ENCODE measurements around the gene SERPINA1.

The SERPINA1 gene

GRCh38 chr14:94381149-94382030 is 7.0 kb downstream of the SERPINA1 start:
- no peaks in the 10 kb centered on the region for H3K36me3 ChIP-seq (ENCODE audit: low read depth)
- H3K4me3 ChIP-seq (ENCODE audit: severe bottlenecking), result no peak overlapping the region
- no peak for TF ChIP-seq CTCF (IDR thresholded peaks at IDR 0.05; ENCODE audit: poor library complexity, severe bottlenecking)
- no peaks in the 10 kb centered on the region for H3K9me3 ChIP-seq (ENCODE audit: severe bottlenecking)
- no peaks in the 10 kb centered on the region for H3K27me3 ChIP-seq (ENCODE audit: insufficient read depth, poor library complexity, severe bottlenecking)
- ATAC-seq (ENCODE audit: low read depth) (no peak), DNase-seq (ENCODE audit: low spot score) (no peak)
- no peak overlapping the region for H3K27ac ChIP-seq (ENCODE audit: poor library complexity, severe bottlenecking)
- H3K4me1 ChIP-seq (ENCODE audit: insufficient read depth, poor library complexity, severe bottlenecking), result peaks cover 4% of the 10 kb centered on the region

GRCh38 chr14:94380225-94381148 is 7.9 kb downstream of the SERPINA1 start:
- no peaks in the 10 kb centered on the region for H3K36me3 ChIP-seq (ENCODE audit: low read depth)
- no peak for TF ChIP-seq CTCF (IDR thresholded peaks at IDR 0.05; ENCODE audit: poor library complexity, severe bottlenecking)
- no peak for ATAC-seq (ENCODE audit: low read depth)
- no peak for DNase-seq (ENCODE audit: low spot score)
- H3K9me3 ChIP-seq (ENCODE audit: severe bottlenecking), result no peaks in the 10 kb centered on the region
- H3K27me3 ChIP-seq (ENCODE audit: insufficient read depth, poor library complexity, severe bottlenecking), result no peaks in the 10 kb centered on the region
- H3K27ac ChIP-seq (ENCODE audit: poor library complexity, severe bottlenecking), result no peak overlapping the region
- H3K4me1 ChIP-seq (ENCODE audit: insufficient read depth, poor library complexity, severe bottlenecking), result peaks cover 4% of the 10 kb centered on the region
- H3K4me3 ChIP-seq (ENCODE audit: severe bottlenecking), result no peak overlapping the region

- TF ChIP-seq CTCF (IDR thresholded peaks at IDR 0.05; ENCODE audit: poor library complexity, severe bottlenecking), result no peak
- 0 out of 3 replicates have a peak, but pooled peaks have one; percentile 10 for ATAC-seq (ENCODE audit: low read depth)
- H3K36me3 ChIP-seq (ENCODE audit: low read depth), result no peaks in the 10 kb centered on the region
These were observed 8.8 kb downstream of the SERPINA1 start for GRCh38 chr14:94379291-94380224.

GRCh38 chr14:94378527-94379290 is 9.7 kb downstream of the SERPINA1 start:
- no peak for TF ChIP-seq CTCF (IDR thresholded peaks at IDR 0.05; ENCODE audit: poor library complexity, severe bottlenecking)
- DNase-seq (ENCODE audit: low spot score) (no peak), ATAC-seq (ENCODE audit: low read depth) (no peak)
- no peaks in the 10 kb centered on the region for H3K27me3 ChIP-seq (ENCODE audit: insufficient read depth, poor library complexity, severe bottlenecking)
- H3K36me3 ChIP-seq (ENCODE audit: low read depth), result no peaks in the 10 kb centered on the region
- no peak overlapping the region for H3K27ac ChIP-seq (ENCODE audit: poor library complexity, severe bottlenecking)
- no peak overlapping the region for H3K4me3 ChIP-seq (ENCODE audit: severe bottlenecking)
- H3K9me3 ChIP-seq (ENCODE audit: severe bottlenecking), result no peaks in the 10 kb centered on the region
- H3K4me1 ChIP-seq (ENCODE audit: insufficient read depth, poor library complexity, severe bottlenecking), result peaks cover 17% of the 10 kb centered on the region

More at GRCh38 chr14:94379291-94380224, 8.8 kb downstream of the SERPINA1 start:
- Histone ChIP-seq H3K9me3 (ENCODE audit: severe bottlenecking) (no peaks in the 10 kb centered on the region), H3K4me3 (ENCODE audit: severe bottlenecking) (no peak overlapping the region), H3K27ac (ENCODE audit: poor library complexity, severe bottlenecking) (no peak overlapping the region), H3K4me1 (ENCODE audit: insufficient read depth, poor library complexity, severe bottlenecking) (peaks cover 8% of the 10 kb centered on the region), H3K27me3 (ENCODE audit: insufficient read depth, poor library complexity, severe bottlenecking) (no peaks in the 10 kb centered on the region)
- DNase-seq (ENCODE audit: low spot score), result no peak

Data from RWPE2 (cell line).